Ishikawa (cell line): ENCODE data around the gene GPR153.

Experiments used
- CEBPB ChIP-seq: IDR thresholded peaks from 2 replicates; pipeline ENCODE4 v1.6.1; 2012
- YY1 ChIP-seq: IDR thresholded peaks from 2 replicates; pipeline ENCODE4 v1.6.1; 2012; ENCODE audit warnings: low read depth

GRCh38 chr1:6220236-6220635 lies 40.7 kb downstream of the GPR153 start:
- no peak for TF ChIP-seq YY1
- TF ChIP-seq CEBPB: no peak
